Activated CD8-positive, alpha-beta T cell treated with anti-CD3 and anti-CD28 coated beads for 36 hours (primary cell): Measurements from ENCODE around the gene ADAMTSL5. TPM values are rescaled to one million over a fixed set of nuclear protein-coding genes. Genes with fewer than 3 reads are reported as not detected.

Experiments used
- ATAC-seq: fragments of 200-7000 bp; cut with Tn5 transposase; one replicate; pipeline ENCODE4 v1.10.0; 2021; ENCODE audit warnings: mild to moderate bottlenecking, moderate library complexity
- CTCF ChIA-PET: fragments of 350-600 bp; sonication (Branson Sonifier 250); formaldehyde crosslinking; loops from one replicate; lab custom pipeline; 2021; ENCODE audit warnings: antibody characterized with exemption; lab: Charles Lee
- POLR2A ChIA-PET: fragments of 350-600 bp; sonication (Branson Sonifier 250); formaldehyde crosslinking; loops from one replicate; lab custom pipeline; 2021; ENCODE audit warnings: antibody characterized with exemption; lab: Charles Lee
- DNase-seq: peaks from one replicate; pipeline ENCODE4 v3.0.0-alpha.2; 2020
- H3K27ac Mint-ChIP-seq: one replicate; pipeline ENCODE4 v1.8.0; 2021; ENCODE audit warnings: mild to moderate bottlenecking, mixed read lengths
- H3K27me3 Mint-ChIP-seq: one replicate; pipeline ENCODE4 v1.8.0; 2021; ENCODE audit warnings: mixed read lengths
- H3K36me3 Mint-ChIP-seq: one replicate; pipeline ENCODE4 v1.8.0; 2021; ENCODE audit warnings: low read depth, mixed read lengths
- H3K4me1 Mint-ChIP-seq: one replicate; pipeline ENCODE4 v1.8.0; 2021; ENCODE audit warnings: low read depth, mixed read lengths
- H3K4me3 Mint-ChIP-seq: one replicate; pipeline ENCODE4 v1.8.0; 2021; ENCODE audit warnings: mild to moderate bottlenecking, moderate library complexity, mixed read lengths
- H3K9me3 Mint-ChIP-seq: one replicate; pipeline ENCODE4 v1.8.0; 2021; ENCODE audit warnings: mixed read lengths
- CTCF ChIP-seq: fragments of 200-600 bp; IDR thresholded peaks from one replicate; pipeline ENCODE4 v1.8.0; 2022; ENCODE audit warnings: antibody characterized with exemption, mild to moderate bottlenecking
- intact Hi-C: fragments of 100-400 bp; cut with micrococcal nuclease; formaldehyde crosslinking; loops from one replicate; pipeline ENCODE4 v1.10.0; 2022
- total RNA-seq, 2 experiments: library from RNA; stranded (reverse); gene quantifications; one replicate each; pipeline ENCODE4 v1.2.3, GENCODE V29; 2021

Gene ADAMTSL5
- total RNA-seq, 2 experiments from 2014 or later: 1.3 TPM

GRCh38 chr19:1510442-1510806, 2.4 kb downstream of the ADAMTSL5 start:
- Mint-ChIP-seq H3K9me3 (no peaks in the 10 kb centered on the region), H3K27me3 (peaks cover 14% of the 10 kb centered on the region), H3K27ac (no peak overlapping the region), H3K36me3 (no peaks in the 10 kb centered on the region), H3K4me3 (no peak overlapping the region), H3K4me1 (peaks cover 13% of the 10 kb centered on the region)
- ATAC-seq (no peak), DNase-seq (no peak)
- TF ChIP-seq CTCF: no peak
- intact Hi-C loops: no loop called here
- POLR2A ChIA-PET: no interaction called here
- CTCF ChIA-PET: no interaction called here

DNA sequence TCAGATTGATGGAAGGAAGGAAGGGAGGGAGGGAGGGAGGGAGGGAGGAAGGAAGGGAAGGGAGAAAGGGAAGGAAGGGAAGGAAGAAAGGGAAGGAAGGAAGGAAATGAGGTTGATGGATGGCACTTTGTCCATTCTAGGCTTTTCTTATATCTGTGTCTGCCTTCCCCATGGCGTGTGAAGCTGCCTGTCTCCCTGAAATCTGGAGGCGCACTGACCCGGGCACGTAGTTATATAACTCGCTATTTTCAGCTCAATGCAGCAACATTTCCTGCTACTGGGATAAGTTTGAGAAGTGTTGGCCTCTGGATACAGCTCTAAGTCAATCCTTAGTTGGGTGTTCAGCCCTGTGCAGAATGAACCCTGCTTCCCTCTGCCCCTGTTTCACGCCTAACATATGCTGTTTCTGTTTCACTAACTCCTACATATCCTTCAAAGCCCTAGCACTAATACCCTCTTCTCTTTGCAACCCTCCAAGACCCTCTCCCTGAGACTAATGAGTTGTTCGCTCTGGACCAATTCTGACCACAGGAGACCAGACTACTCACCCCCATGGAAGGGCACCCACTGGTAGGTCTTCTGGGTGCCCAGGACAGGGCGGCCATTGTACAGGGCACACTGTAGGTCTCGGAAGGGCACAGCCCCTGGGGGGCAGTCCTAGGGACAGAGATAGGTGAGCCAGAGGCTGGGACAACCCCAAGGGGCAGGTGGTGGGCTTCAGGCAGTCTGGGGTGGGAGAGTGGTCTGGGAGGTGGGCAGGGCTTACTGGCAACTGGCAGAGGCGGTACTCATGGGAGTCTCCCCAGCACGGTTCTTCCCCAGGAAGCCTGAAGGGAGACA, 3.0 kb downstream of the ADAMTSL5 start:
- ATAC-seq (no peak), DNase-seq (no peak)
- Mint-ChIP-seq H3K27me3 (peaks cover 17% of the 10 kb centered on the region), H3K4me1 (peaks cover 13% of the 10 kb centered on the region), H3K9me3 (no peaks in the 10 kb centered on the region), H3K36me3 (no peaks in the 10 kb centered on the region), H3K27ac (no peak overlapping the region), H3K4me3 (no peak overlapping the region)
- intact Hi-C loops: no loop called here
- ChIA-PET CTCF (interaction anchor here (1.5 kb wide), 1 partner anchor 19 kb away, joined by 3 read pairs; the partner anchor contains the start of gene REEP6), POLR2A (interaction anchor here (1.2 kb wide), 1 partner anchor 82 kb away, joined by 3 read pairs; no protein-coding TSS in a partner anchor)
- no peak for TF ChIP-seq CTCF

DNA sequence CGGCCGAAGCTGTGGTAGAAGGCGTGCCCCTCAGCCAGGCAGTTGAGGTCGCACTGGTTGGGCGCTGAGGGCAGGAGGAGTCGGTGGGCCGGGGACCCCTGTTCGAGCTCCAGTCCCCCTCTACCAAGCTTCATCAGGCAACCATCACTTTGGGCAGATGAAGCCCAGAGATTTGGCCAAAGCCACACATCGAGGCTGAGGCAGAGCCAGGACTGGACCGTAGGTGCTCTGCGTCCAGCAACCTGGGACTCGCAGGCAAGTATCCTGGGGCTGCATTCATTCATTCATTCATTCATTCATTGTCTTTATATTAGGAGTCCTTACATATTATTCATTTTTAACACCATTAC, 4.3 kb downstream of the ADAMTSL5 start:
- H3K4me1 Mint-ChIP-seq: peaks cover 17% of the 10 kb centered on the region
- POLR2A ChIA-PET: interaction anchor here (0.6 to 1.0 kb wide), 2 partner anchors 8 to 38 kb away, joined by 3 to 4 read pairs; no protein-coding TSS in a partner anchor
- no peak for DNase-seq
- H3K27me3 Mint-ChIP-seq: peaks cover 25% of the 10 kb centered on the region
- H3K36me3 Mint-ChIP-seq: no peaks in the 10 kb centered on the region
- no peak for TF ChIP-seq CTCF
- no peaks in the 10 kb centered on the region for H3K9me3 Mint-ChIP-seq
- CTCF ChIA-PET: interaction anchor here (1.5 kb wide), 1 partner anchor 18 kb away, joined by 3 read pairs; the partner anchor contains the start of gene REEP6
- H3K27ac Mint-ChIP-seq: no peak overlapping the region
- H3K4me3 Mint-ChIP-seq: no peak overlapping the region
- ATAC-seq: no peak
- intact Hi-C loops: no loop called here

DNA sequence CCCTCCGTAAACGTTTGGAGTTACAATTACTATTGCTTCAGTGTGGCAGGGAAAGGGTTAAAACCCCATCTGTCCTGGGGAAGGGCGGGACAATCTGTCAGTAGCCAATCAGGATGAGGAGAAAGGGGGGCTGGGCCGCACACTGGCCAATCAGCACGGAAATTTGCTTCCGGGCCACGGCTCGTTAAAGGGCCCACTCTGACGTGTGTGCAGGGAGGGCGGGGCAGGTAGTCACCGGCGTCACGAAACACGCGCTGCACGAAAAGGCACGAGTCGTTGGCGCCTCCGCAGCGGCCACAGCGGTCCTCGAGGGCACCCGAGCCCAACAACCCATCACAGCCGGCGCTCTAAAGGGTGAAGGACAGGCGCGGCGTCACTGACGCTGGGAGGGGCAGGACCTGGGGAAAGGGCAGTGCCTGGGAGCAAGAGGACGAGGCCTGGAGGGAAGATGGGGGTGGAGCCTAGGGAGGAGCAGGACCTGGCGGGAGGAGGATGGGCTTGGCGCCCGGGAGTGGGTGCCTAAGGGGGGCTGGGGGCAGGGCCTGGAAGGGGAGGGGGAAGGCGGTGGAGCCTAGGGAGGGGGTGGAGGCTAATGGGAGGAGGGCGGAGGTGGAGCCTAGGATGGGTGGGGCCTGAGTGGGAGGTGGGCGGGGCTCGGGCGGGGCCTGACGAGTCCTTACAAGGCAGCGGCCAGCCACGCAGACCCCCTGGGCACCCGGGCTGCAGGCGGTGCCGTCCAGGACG, 4.9 kb downstream of the ADAMTSL5 start:
- intact Hi-C loops: no loop called here
- Mint-ChIP-seq H3K36me3 (no peaks in the 10 kb centered on the region), H3K4me3 (peak overlapping the region; percentile 76), H3K27me3 (peaks cover 25% of the 10 kb centered on the region), H3K4me1 (peaks cover 21% of the 10 kb centered on the region), H3K27ac (peak overlapping the region; percentile 85), H3K9me3 (no peaks in the 10 kb centered on the region)
- CTCF ChIA-PET: interaction anchor here (1.5 kb wide), 1 partner anchor 17 kb away, joined by 3 read pairs; the partner anchor contains the start of gene REEP6
- ATAC-seq (peak; percentile 86), DNase-seq (peak; percentile 94)
- POLR2A ChIA-PET: interaction anchor here (0.6 to 1.0 kb wide), 2 partner anchors 8 to 39 kb away, joined by 3 to 4 read pairs; no protein-coding TSS in a partner anchor
- TF ChIP-seq CTCF: no peak
